ENCODE results near the gene IL7R.

GRCh38 chr5:35900972-35901695 lies 44.4 kb downstream of the IL7R start:
- no peak for TF ChIP-seq CTCF (IDR thresholded peaks at IDR 0.05)
- TF ChIP-seq ZFX (IDR thresholded peaks at IDR 0.05; ENCODE audit: borderline replicate concordance): no peak

All from 22Rv1 (cell line).